Measurements from ENCODE around the gene GALNT17. TPM values are rescaled to one million over a fixed set of nuclear protein-coding genes. Genes with fewer than 3 reads are reported as not detected.

The GALNT17 gene
- total RNA-seq, 3 donors from 2014 or later, result 0.69 to 17.3 (median 1.6) TPM

DNA sequence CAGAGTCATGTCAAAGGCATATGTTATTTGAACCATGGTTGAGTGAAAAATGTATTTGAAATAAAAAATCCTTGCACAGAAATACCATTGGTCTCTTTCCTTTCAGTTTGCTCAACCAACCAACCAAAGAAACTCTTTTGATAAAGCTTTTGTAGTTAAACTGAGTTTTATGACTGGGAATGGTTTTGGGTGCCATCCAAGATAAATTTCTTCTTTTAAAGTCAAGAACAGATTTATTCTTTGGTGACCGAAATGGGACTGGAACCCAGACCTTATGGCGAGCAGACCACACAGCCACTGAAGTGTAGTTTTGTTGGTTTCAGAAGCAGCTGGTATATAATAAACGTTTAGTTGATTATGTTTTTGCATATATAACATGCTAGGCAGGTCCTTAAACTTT, 2.8 kb upstream of the GALNT17 start:
- H3K4me3 ChIP-seq, result no peak overlapping the region
- no peaks in the 10 kb centered on the region for H3K36me3 ChIP-seq (ENCODE audit: low read depth)
- H3K4me1 ChIP-seq (ENCODE audit: low read depth), result no peaks in the 10 kb centered on the region
- ATAC-seq (no peak), DNase-seq (no peak)
- no peaks in the 10 kb centered on the region for H3K9me3 ChIP-seq
- intact Hi-C loops (cut with DNase I, micrococcal nuclease), result no loop called here
- TF ChIP-seq, protein P1, sequence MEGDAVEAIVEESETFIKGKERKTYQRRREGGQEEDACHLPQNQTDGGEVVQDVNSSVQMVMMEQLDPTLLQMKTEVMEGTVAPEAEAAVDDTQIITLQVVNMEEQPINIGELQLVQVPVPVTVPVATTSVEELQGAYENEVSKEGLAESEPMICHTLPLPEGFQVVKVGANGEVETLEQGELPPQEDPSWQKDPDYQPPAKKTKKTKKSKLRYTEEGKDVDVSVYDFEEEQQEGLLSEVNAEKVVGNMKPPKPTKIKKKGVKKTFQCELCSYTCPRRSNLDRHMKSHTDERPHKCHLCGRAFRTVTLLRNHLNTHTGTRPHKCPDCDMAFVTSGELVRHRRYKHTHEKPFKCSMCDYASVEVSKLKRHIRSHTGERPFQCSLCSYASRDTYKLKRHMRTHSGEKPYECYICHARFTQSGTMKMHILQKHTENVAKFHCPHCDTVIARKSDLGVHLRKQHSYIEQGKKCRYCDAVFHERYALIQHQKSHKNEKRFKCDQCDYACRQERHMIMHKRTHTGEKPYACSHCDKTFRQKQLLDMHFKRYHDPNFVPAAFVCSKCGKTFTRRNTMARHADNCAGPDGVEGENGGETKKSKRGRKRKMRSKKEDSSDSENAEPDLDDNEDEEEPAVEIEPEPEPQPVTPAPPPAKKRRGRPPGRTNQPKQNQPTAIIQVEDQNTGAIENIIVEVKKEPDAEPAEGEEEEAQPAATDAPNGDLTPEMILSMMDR (IDR thresholded peaks at IDR 0.05), result no peak

DNA sequence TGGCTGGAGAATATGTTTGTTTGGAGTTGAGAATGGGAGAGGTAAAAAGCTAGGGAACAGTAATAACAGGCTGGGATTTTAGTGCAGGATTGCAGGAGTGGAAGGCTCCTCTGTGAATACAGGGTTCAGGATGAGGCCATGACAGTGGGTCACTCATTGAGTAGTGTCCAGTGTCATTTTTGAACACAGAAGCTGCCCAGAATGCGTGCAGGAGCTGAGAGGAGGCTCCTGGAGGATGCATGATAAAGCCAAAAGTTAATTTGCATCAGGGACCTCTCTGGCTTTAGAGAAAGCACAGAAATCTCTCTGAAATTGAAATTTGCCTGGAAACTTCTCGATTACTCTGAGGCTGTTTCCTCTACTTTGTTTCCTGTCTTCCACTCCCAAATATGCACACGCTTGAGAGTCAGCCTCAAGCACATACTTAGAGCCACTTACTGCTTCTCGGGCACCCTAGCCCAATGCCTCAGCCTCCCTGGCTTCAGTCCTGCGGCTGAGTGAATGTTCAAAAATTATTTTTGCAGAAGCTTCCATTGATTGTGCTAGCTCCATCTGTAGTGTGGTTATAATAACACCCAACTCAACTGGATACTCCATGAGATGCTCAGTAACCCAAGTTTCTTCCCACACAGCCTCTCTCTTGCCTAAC, 1.8 kb upstream of the GALNT17 start:
- no peak for DNase-seq
- TF ChIP-seq, protein P1 (IDR thresholded peaks at IDR 0.05), result no peak
- no peaks in the 10 kb centered on the region for H3K9me3 ChIP-seq
- H3K4me3 ChIP-seq, result no peak overlapping the region
- no peaks in the 10 kb centered on the region for H3K4me1 ChIP-seq (ENCODE audit: low read depth)
- ATAC-seq, result no peak
- intact Hi-C loops (cut with DNase I, micrococcal nuclease), result no loop called here
- H3K36me3 ChIP-seq (ENCODE audit: low read depth), result no peaks in the 10 kb centered on the region

DNA sequence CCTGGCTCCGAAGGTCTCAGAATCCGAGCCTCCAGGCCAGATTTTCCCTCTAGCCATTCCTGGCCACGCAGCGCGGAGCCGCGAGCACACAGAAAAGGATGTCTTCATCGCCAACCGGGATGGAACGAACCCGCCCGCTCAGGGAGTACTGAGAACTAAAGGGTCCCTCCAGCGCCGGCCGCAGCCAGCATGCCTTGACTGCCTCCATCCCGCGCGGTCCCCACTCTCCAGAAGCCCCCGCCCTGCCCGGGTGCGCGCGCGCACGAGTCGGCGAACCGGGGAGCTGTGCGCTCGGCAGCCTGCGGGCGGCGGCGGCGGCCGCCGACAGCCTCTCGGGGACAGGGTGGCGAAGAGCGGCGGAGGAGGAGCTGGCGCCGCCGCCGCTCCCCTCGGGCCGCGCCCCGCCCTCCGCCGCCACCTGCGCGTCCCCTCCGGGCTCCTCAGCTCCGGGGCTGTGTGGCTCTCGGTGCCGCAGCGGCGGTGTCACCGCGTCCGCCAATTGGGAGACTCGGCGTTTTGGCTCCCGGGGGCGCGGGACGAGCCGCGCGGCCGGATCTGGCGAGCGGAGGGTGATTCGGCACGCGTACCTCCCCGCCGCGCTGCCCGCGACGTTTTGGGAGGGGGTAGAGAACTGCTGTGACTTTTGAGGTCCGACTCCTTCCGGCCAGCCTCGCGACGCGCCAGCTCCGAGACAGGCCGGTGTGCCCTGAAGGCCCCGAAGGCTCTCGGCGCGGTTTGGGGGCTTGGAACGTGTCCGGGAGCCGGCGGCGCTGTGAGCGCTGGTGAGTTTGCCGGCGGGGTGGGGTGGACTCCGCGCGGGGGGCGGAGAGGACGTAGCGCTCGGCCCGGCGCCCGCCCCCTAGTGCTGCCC, 453 bp upstream of the GALNT17 start:
- no peaks in the 10 kb centered on the region for H3K9me3 ChIP-seq
- TF ChIP-seq, protein P1 (IDR thresholded peaks at IDR 0.05), result no peak
- ATAC-seq (peak; percentile 53), DNase-seq (peak in 2 of 3 donors; percentile 6 to 23)
- H3K36me3 ChIP-seq (ENCODE audit: low read depth), result no peaks in the 10 kb centered on the region
- H3K4me3 ChIP-seq, result no peak overlapping the region
- intact Hi-C loops (cut with DNase I, micrococcal nuclease), result no loop called here
- no peaks in the 10 kb centered on the region for H3K4me1 ChIP-seq (ENCODE audit: low read depth)

- no peaks in the 10 kb centered on the region for H3K9me3 ChIP-seq
- intact Hi-C loops (cut with DNase I, micrococcal nuclease), result no loop called here
- TF ChIP-seq, protein P1 (IDR thresholded peaks at IDR 0.05), result no peak
- H3K36me3 ChIP-seq (ENCODE audit: low read depth), result no peaks in the 10 kb centered on the region
- no peaks in the 10 kb centered on the region for H3K4me1 ChIP-seq (ENCODE audit: low read depth)
- DNase-seq (no peak), ATAC-seq (no peak)
- H3K4me3 ChIP-seq, result no peak overlapping the region
Observed at GRCh38 chr7:71132377-71133231, 660 bp downstream of the GALNT17 start.

- no peaks in the 10 kb centered on the region for H3K36me3 ChIP-seq (ENCODE audit: low read depth)
- TF ChIP-seq, protein P1 (IDR thresholded peaks at IDR 0.05), result no peak
- H3K4me1 ChIP-seq (ENCODE audit: low read depth), result no peaks in the 10 kb centered on the region
- intact Hi-C loops (cut with DNase I, micrococcal nuclease), result no loop called here
- DNase-seq, result no peak
- ATAC-seq, result no peak
- H3K4me3 ChIP-seq, result no peak overlapping the region
- H3K9me3 ChIP-seq, result no peaks in the 10 kb centered on the region
Observed at GRCh38 chr7:71133232-71133622, 1.3 kb downstream of the GALNT17 start.
